ENCODE measurements around the gene PAGR1.
"Not testable (repeated sequence)": the region's sequence is repeated elsewhere in the genome, so short reads cannot be mapped to it uniquely, and the experiment has no call there.

Gene PAGR1

GRCh38 chr16:29793153-29793552 is 22.8 kb upstream of the PAGR1 start:
- not testable (repeated sequence) for DNase-seq

- no peak for DNase-seq
Observed at GRCh38 chr16:29794231-29794710, 21.7 kb upstream of the PAGR1 start.

- DNase-seq = no peak
Observed at GRCh38 chr16:29802416-29802935, 13.5 kb upstream of the PAGR1 start.

GRCh38 chr16:29804020-29804419 is 11.9 kb upstream of the PAGR1 start:
- DNase-seq = no peak

GRCh38 chr16:29804455-29805231 is 11.3 kb upstream of the PAGR1 start:
- no peak for DNase-seq

- peak; percentile 97 for DNase-seq
Observed at GRCh38 chr16:29805232-29806098, 10.5 kb upstream of the PAGR1 start.

- DNase-seq = no peak
Observed at GRCh38 chr16:29806099-29806579, 9.8 kb upstream of the PAGR1 start, which contains the start of gene MAZ. Gene MAZ (plus strand): TSS chr16:29806529. CDS start chr16:29806702, 173 bp downstream.

- peak; percentile 45 for DNase-seq
Observed at GRCh38 chr16:29806641-29807425, 9.1 kb upstream of the PAGR1 start.

- DNase-seq = peak; percentile 89
Observed at GRCh38 chr16:29807426-29808218, 8.3 kb upstream of the PAGR1 start.

- no peak for DNase-seq
Observed at GRCh38 chr16:29808219-29808900, 7.6 kb upstream of the PAGR1 start.

GRCh38 chr16:29809031-29809747 is 6.8 kb upstream of the PAGR1 start:
- DNase-seq = no peak

- DNase-seq = no peak
Observed at GRCh38 chr16:29809850-29810698, 5.9 kb upstream of the PAGR1 start.

GRCh38 chr16:29810699-29811169 is 5.2 kb upstream of the PAGR1 start:
- no peak for DNase-seq

- peak; percentile 96 for DNase-seq
Observed at GRCh38 chr16:29811170-29811895, 4.6 kb upstream of the PAGR1 start.

GRCh38 chr16:29811896-29812665 is 3.9 kb upstream of the PAGR1 start, which contains the start of gene PRRT2:
Gene PRRT2 (plus strand): TSS chr16:29812193. CDS start chr16:29813055, 862 bp downstream.
- no peak for DNase-seq

GRCh38 chr16:29812754-29813643 is 3.0 kb upstream of the PAGR1 start:
- no peak for DNase-seq

Data from T1000 (cell line).